ENCODE measurements around the gene NLRP9. TPM values are rescaled to one million over a fixed set of nuclear protein-coding genes. Genes with fewer than 3 reads are reported as not detected.
A peak's percentile ranks its signal among the peaks of the same experiment; 100 is the strongest.

The NLRP9 gene
- total RNA-seq, 1 experiment from 2014 or later: not detected

DNA sequence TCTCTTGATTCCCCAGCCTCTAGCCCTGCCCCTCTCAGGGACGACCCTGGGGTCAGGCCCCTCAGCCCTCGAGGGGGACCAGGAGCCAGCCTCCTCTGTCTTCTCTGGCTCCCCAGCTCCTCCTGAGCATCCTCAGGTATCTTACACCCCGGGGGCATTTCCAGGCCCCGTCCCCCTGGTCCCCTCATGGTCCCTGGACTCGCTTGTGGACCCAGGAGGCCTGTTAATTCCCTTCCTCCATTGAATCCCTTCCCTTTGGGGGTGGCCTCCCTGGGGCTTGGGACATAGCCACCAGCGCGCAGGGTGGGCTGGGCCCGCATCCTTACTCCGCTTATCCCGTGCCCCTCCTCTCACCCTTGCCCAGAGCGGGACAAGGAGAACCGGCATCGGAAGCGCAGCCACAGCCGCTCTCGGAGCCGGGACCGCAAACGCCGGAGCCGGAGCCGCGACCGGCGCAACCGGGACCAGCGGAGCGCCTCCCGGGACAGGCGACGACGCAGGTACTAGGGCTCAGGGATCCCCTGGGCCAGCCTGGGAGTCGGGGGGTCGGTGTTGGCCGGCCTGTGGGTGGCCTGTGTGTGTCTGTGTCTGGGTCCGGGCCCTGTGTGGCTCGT lies 79.2 kb downstream of the NLRP9 start:
- Mint-ChIP-seq H3K9me3 (ENCODE audit: unreplicated experiment) (no peaks in the 10 kb centered on the region), H3K36me3 (ENCODE audit: insufficient read depth, unreplicated experiment) (peaks cover 65% of the 10 kb centered on the region), H3K27ac (ENCODE audit: unreplicated experiment) (peak overlapping the region; percentile 62), H3K4me3 (ENCODE audit: unreplicated experiment) (peak overlapping the region; percentile 45), H3K27me3 (ENCODE audit: insufficient read depth, unreplicated experiment) (no peaks in the 10 kb centered on the region), H3K4me1 (ENCODE audit: low read depth, unreplicated experiment) (peaks cover 28% of the 10 kb centered on the region)
- intact Hi-C loops (cut with micrococcal nuclease; ENCODE audit: unreplicated experiment): loop anchor here (10.0 kb wide), 1 partner anchor 486 kb away; the partner anchor contains the start of gene ZNF444
- Histone ChIP-seq H3K4me3 (ENCODE audit: low read depth, low read length) (no peak overlapping the region), H3K9me3 (no peaks in the 10 kb centered on the region), H3K36me3 (ENCODE audit: control insufficient read depth, insufficient read depth, low read length) (peaks cover 11% of the 10 kb centered on the region), H3K4me1 (peaks cover 6% of the 10 kb centered on the region; the same call in 1 of the 2 replicates), H3K27me3 (replicated peaks; ENCODE audit: control insufficient read depth, insufficient read depth, low read length) (no peaks in the 10 kb centered on the region)
- no TSS peak for BruUV-seq (replicated peaks)
- DNase-seq: no peak
- TF ChIP-seq, protein P1, sequence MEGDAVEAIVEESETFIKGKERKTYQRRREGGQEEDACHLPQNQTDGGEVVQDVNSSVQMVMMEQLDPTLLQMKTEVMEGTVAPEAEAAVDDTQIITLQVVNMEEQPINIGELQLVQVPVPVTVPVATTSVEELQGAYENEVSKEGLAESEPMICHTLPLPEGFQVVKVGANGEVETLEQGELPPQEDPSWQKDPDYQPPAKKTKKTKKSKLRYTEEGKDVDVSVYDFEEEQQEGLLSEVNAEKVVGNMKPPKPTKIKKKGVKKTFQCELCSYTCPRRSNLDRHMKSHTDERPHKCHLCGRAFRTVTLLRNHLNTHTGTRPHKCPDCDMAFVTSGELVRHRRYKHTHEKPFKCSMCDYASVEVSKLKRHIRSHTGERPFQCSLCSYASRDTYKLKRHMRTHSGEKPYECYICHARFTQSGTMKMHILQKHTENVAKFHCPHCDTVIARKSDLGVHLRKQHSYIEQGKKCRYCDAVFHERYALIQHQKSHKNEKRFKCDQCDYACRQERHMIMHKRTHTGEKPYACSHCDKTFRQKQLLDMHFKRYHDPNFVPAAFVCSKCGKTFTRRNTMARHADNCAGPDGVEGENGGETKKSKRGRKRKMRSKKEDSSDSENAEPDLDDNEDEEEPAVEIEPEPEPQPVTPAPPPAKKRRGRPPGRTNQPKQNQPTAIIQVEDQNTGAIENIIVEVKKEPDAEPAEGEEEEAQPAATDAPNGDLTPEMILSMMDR (IDR thresholded peaks at IDR 0.05; ENCODE audit: insufficient read depth in 1 of 2, low read depth in 1 of 2, low read length in 1 of 2, severe bottlenecking in 1 of 2, unreplicated experiment in 1 of 2): no peak
- ChIA-PET CTCF (interaction anchor here (0.6 kb wide), 1 partner anchor 12 kb away, joined by 4 read pairs; no protein-coding TSS in a partner anchor), POLR2A (no interaction called here)

Other genes with a start within 250 kb of the NLRP9 start
- 0.58 and 0.86 TPM in 2 replicates for gene SSC5D, start 250.0 kb downstream of the NLRP9 start, total RNA-seq (2022)
- gene SBK2, start 201.3 kb downstream of the NLRP9 start, total RNA-seq (2022): not detected in 2 replicates
- gene SBK3, start 192.9 kb downstream of the NLRP9 start, total RNA-seq (2022): 2.3 and 2.4 TPM in 2 replicates
- gene ZNF579, start 157.6 kb downstream of the NLRP9 start, total RNA-seq (2022): 26.5 and 30.4 TPM in 2 replicates
- 27.2 and 27.7 TPM in 2 replicates for gene FIZ1, start 138.9 kb downstream of the NLRP9 start, total RNA-seq (2022)
- gene ZNF524, start 138.1 kb downstream of the NLRP9 start, total RNA-seq (2022): 10.8 and 11.1 TPM in 2 replicates
- 13.2 and 14.5 TPM in 2 replicates for gene ZNF865, start 132.8 kb downstream of the NLRP9 start, total RNA-seq (2022)
- 8.5 and 10.2 TPM in 2 replicates for gene ZNF784, start 113.8 kb downstream of the NLRP9 start, total RNA-seq (2022)
- 38.5 and 41.4 TPM in 2 replicates for gene ZNF580, start 97.4 kb downstream of the NLRP9 start, total RNA-seq (2022)
- gene ZNF581, start 94.8 kb downstream of the NLRP9 start, total RNA-seq (2022): 46.2 and 47.4 TPM in 2 replicates
- gene CCDC106, start 90.2 kb downstream of the NLRP9 start, total RNA-seq (2022): 17.4 and 17.6 TPM in 2 replicates
- gene U2AF2, start 83.4 kb downstream of the NLRP9 start, total RNA-seq (2022): 289 TPM in 2 replicates
- 197 and 201 TPM in 2 replicates for gene EPN1, start 63.2 kb downstream of the NLRP9 start, total RNA-seq (2022)
- not detected in 2 replicates for gene RFPL4A, start 20.7 kb upstream of the NLRP9 start, total RNA-seq (2022)
- not detected in 2 replicates for gene RFPL4AL1, start 30.7 kb upstream of the NLRP9 start, total RNA-seq (2022)
- gene NLRP11, start 93.6 kb upstream of the NLRP9 start, total RNA-seq (2022): 0.26 and 0.43 TPM in 2 replicates
- not detected in 2 replicates for gene NLRP4, start 98.1 kb upstream of the NLRP9 start, total RNA-seq (2022)
- not detected in 2 replicates for gene NLRP13, start 193.9 kb upstream of the NLRP9 start, total RNA-seq (2022)
- not detected in 2 replicates for gene NLRP8, start 209.4 kb upstream of the NLRP9 start, total RNA-seq (2022)
- not detected in 2 replicates for gene NLRP5, start 248.4 kb upstream of the NLRP9 start, total RNA-seq (2022)